Stimulated activated CD8-positive, alpha-beta memory T cell treated with anti-CD3 and anti-CD28 coated beads, Interleukin-15, amount 100 ng/mL, for 48 hours (primary cell): ENCODE data around the gene E2F2.

ENCODE experiments used
- DNase-seq, 2 donors: peaks; one replicate each; pipeline ENCODE4 v3.0.0-alpha.2; 2020; ENCODE audit warnings: low read depth in 2 of 2

E2F2 gene

GRCh38 chr1:23530747-23531561, at the start of gene E2F2:
Gene E2F2 (minus strand): TSS chr1:23531233. CDS start chr1:23530793, 440 bp downstream.
- peak; percentile 72 to 76 for DNase-seq

GRCh38 chr1:23578997-23579363, 47.9 kb upstream of the E2F2 start:
- DNase-seq = no peak

GRCh38 chr1:23578311-23578996, 47.4 kb upstream of the E2F2 start:
- no peak for DNase-seq

GRCh38 chr1:23577056-23578004, 46.3 kb upstream of the E2F2 start:
- peak in 1 of 2 donors; percentile 31 for DNase-seq

- no peak for DNase-seq
Observed at GRCh38 chr1:23576338-23577055, 45.5 kb upstream of the E2F2 start.

- no peak for DNase-seq
Observed at GRCh38 chr1:23575226-23575810, 44.3 kb upstream of the E2F2 start.

GRCh38 chr1:23574265-23574754, 43.3 kb upstream of the E2F2 start:
- no peak for DNase-seq

- DNase-seq = no peak
Observed at GRCh38 chr1:23573574-23574182, 42.6 kb upstream of the E2F2 start.

- DNase-seq = no peak
Observed at GRCh38 chr1:23571465-23571864, 40.4 kb upstream of the E2F2 start.

- no peak for DNase-seq
Observed at GRCh38 chr1:23570001-23570691, 39.1 kb upstream of the E2F2 start.

GRCh38 chr1:23568608-23569383, 37.8 kb upstream of the E2F2 start:
- DNase-seq = no peak

- DNase-seq = no peak
Observed at GRCh38 chr1:23567996-23568607, 37.1 kb upstream of the E2F2 start.

GRCh38 chr1:23567629-23567995, 36.6 kb upstream of the E2F2 start:
- DNase-seq = no peak

- no peak for DNase-seq
Observed at GRCh38 chr1:23566304-23566703, 35.3 kb upstream of the E2F2 start.

GRCh38 chr1:23565776-23566175, 34.7 kb upstream of the E2F2 start:
- no peak for DNase-seq

GRCh38 chr1:23564529-23565122, 33.6 kb upstream of the E2F2 start:
- no peak for DNase-seq

- DNase-seq = no peak
Observed at GRCh38 chr1:23563755-23564374, 32.8 kb upstream of the E2F2 start.

GRCh38 chr1:23563003-23563402, 32.0 kb upstream of the E2F2 start:
- no peak for DNase-seq
